Progenitor cell of endocrine pancreas (in vitro differentiated cells): ENCODE data around the gene PMVK. TPM values are rescaled to one million over a fixed set of nuclear protein-coding genes. Genes with fewer than 3 reads are reported as not detected.

Experiments
- DNase-seq: peaks from one replicate; pipeline ENCODE4 v3.0.0; 2021; ENCODE audit warnings: low spot score; ENCODE audit not compliant: unreplicated experiment
- H3K27ac Mint-ChIP-seq: 2 replicates; pipeline ENCODE4 v1.8.0; 2021; ENCODE audit warnings: mild to moderate bottlenecking, moderate library complexity, mixed read lengths
- H3K27me3 Mint-ChIP-seq: 2 replicates; pipeline ENCODE4 v1.8.0; 2021; ENCODE audit warnings: mixed read lengths
- H3K36me3 Mint-ChIP-seq: 2 replicates; pipeline ENCODE4 v1.8.0; 2022; ENCODE audit warnings: mixed read lengths; ENCODE audit not compliant: insufficient read depth
- H3K4me1 Mint-ChIP-seq: 2 replicates; pipeline ENCODE4 v1.8.0; 2021; ENCODE audit warnings: low read depth, mixed read lengths
- H3K4me3 Mint-ChIP-seq: 2 replicates; pipeline ENCODE4 v1.8.0; 2021; ENCODE audit warnings: low read depth, mild to moderate bottlenecking, moderate library complexity, mixed read lengths
- H3K9me3 Mint-ChIP-seq: 2 replicates; pipeline ENCODE4 v1.8.0; 2021; ENCODE audit warnings: low read depth, mixed read lengths
- CTCF ChIP-seq: fragments of 200-600 bp; sonication (generic); IDR thresholded peaks from one replicate; pipeline ENCODE4 v1.5.0; 2021; ENCODE audit warnings: antibody characterized with exemption, mild to moderate bottlenecking; ENCODE audit not compliant: unreplicated experiment
- total RNA-seq: library from RNA; stranded (reverse); gene quantifications from 2 replicates; pipeline ENCODE4 v1.2.1, GENCODE V29; 2021

PMVK gene
- total RNA-seq, 1 donor from 2014 or later, result 26.9 TPM

- H3K36me3 Mint-ChIP-seq, result no peaks in the 10 kb centered on the region
- TF ChIP-seq CTCF, result no peak
- H3K4me1 Mint-ChIP-seq, result peaks cover 5% of the 10 kb centered on the region
- H3K9me3 Mint-ChIP-seq, result no peaks in the 10 kb centered on the region
- no peak for DNase-seq
- no peak overlapping the region for H3K4me3 Mint-ChIP-seq
- no peak overlapping the region for H3K27ac Mint-ChIP-seq
- peaks cover 14% of the 10 kb centered on the region for H3K27me3 Mint-ChIP-seq
Observed at GRCh38 chr1:154883919-154884868, 52.3 kb downstream of the PMVK start.

- H3K27ac Mint-ChIP-seq, result no peak overlapping the region
- no peak for TF ChIP-seq CTCF
- no peaks in the 10 kb centered on the region for H3K36me3 Mint-ChIP-seq
- peaks cover 10% of the 10 kb centered on the region for H3K27me3 Mint-ChIP-seq
- peaks cover 10% of the 10 kb centered on the region for H3K4me1 Mint-ChIP-seq
- H3K9me3 Mint-ChIP-seq, result no peaks in the 10 kb centered on the region
- no peak overlapping the region for H3K4me3 Mint-ChIP-seq
- no peak for DNase-seq
Observed at GRCh38 chr1:154881820-154882535, 54.5 kb downstream of the PMVK start.

GRCh38 chr1:154880671-154881070 is 55.8 kb downstream of the PMVK start:
- no peak for DNase-seq
- H3K4me1 Mint-ChIP-seq, result peaks cover 10% of the 10 kb centered on the region
- TF ChIP-seq CTCF, result no peak
- H3K4me3 Mint-ChIP-seq, result no peak overlapping the region
- H3K9me3 Mint-ChIP-seq, result no peaks in the 10 kb centered on the region
- peaks cover 10% of the 10 kb centered on the region for H3K27me3 Mint-ChIP-seq
- H3K36me3 Mint-ChIP-seq, result no peaks in the 10 kb centered on the region
- no peak overlapping the region for H3K27ac Mint-ChIP-seq

GRCh38 chr1:154879038-154879421 is 57.5 kb downstream of the PMVK start:
- no peak overlapping the region for H3K27ac Mint-ChIP-seq
- no peak overlapping the region for H3K4me3 Mint-ChIP-seq
- TF ChIP-seq CTCF, result no peak
- no peak for DNase-seq
- peaks cover 5% of the 10 kb centered on the region for H3K4me1 Mint-ChIP-seq
- H3K9me3 Mint-ChIP-seq, result no peaks in the 10 kb centered on the region
- no peaks in the 10 kb centered on the region for H3K36me3 Mint-ChIP-seq
- peaks cover 14% of the 10 kb centered on the region for H3K27me3 Mint-ChIP-seq

GRCh38 chr1:154878371-154879037 is 58.0 kb downstream of the PMVK start:
- Mint-ChIP-seq H3K36me3 (no peaks in the 10 kb centered on the region), H3K4me1 (peaks cover 5% of the 10 kb centered on the region), H3K27ac (no peak overlapping the region), H3K27me3 (peaks cover 14% of the 10 kb centered on the region), H3K4me3 (no peak overlapping the region), H3K9me3 (no peaks in the 10 kb centered on the region)
- peak; percentile 93 for TF ChIP-seq CTCF
- peak; percentile 81 for DNase-seq
